HG03520 (cell line): ENCODE data around the gene TBC1D5.
"Not testable (repeated sequence)": the region's sequence is repeated elsewhere in the genome, so short reads cannot be mapped to it uniquely, and the experiment has no call there.

Experiments used
- ATAC-seq: cut with Tn5 transposase; IDR thresholded peaks from one replicate; pipeline ENCODE4 v1.9.1; 2021; ENCODE audit warnings: mild to moderate bottlenecking, moderate library complexity; ENCODE audit not compliant: unreplicated experiment

The TBC1D5 gene

DNA sequence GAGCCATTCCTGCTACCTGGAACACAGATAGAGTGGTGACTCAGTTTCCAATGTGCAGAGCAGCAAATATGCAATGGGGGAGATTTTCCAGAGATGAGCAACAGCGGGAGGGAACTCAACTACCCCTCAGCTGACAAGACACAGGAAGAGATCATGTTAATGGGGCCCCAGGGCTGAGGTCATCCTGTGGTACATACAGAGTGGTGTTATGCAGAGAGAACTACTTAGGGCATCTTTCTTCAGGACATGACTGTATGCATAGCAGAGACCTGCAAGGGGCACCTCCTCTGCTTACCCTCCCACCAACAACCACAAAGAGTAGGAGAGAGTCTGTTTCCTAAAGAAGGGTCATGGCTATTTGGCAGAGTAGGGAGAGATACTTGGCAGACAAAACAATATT lies 6.8 kb upstream of the TBC1D5 start:
- peak; percentile 34 for ATAC-seq

DNA sequence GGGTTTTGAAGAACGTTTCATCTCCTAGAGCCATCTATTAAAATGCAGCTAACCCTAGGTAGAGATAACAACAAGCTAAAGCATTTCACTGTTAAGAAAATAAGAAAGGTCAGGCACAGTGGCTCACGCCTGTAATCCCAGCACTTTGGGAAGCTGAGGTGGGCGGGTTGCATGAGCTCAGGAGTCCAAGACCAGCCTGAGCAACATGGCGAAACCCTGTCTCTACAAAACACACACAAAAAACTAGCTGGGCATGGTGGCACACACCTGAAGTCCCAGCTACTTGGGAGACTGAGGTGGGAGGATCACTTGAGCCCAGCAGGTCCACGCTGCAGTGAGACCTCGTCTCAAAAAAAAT lies 5.4 kb upstream of the TBC1D5 start:
- ATAC-seq = no peak

DNA sequence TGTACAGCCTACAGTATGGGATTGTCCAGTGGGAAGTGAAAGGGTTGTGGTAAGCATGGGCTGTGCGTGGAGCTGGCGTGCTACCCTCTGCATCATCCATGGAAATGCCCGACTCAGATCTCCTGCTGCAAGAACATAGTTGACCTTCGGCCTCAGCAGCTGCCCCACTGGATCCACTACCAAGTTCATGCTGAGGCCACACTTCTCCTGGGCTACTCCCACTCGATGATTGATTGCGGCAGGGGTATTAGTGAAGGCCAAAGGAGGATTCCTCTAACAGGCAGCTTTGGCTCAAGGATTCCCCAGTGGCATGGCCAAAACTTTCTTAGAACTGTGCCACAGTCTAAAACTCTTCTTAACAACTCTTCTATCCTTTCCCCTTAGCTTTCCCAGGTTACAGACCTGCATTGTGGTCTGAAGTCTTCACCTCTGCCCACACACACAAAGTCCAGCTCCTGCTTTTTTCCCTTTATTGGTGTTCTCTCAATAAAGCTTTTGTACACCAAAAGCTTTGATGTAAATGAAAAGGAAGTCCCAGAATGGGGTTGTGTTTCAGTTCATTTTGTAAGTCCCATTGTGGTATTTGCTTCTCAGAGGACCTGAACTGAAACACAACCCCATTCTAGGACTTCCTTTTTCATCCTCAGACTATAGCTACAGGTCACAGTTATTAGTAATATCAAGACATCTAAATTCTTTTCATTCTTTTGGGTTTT lies 4.9 kb upstream of the TBC1D5 start:
- ATAC-seq = peak; percentile 61

DNA sequence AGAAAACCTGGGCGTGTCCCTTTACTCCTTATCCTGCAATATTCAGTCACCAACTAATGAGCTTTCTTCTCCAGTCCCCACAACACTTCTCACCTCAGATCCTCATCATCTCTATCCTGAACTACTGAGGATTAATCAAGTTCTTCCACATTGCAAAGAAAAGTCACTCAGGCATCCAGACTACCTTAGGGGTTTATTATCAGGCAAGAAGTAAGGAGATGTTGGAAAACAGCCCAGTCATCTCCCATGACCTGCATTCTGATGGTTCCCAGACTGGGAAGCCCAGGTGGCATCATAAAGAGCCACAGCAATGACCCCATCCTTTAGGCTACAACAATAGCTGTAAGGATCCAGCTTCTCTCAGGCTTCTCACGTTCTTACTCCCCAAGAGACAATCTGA lies 3.5 kb upstream of the TBC1D5 start:
- no peak for ATAC-seq

DNA sequence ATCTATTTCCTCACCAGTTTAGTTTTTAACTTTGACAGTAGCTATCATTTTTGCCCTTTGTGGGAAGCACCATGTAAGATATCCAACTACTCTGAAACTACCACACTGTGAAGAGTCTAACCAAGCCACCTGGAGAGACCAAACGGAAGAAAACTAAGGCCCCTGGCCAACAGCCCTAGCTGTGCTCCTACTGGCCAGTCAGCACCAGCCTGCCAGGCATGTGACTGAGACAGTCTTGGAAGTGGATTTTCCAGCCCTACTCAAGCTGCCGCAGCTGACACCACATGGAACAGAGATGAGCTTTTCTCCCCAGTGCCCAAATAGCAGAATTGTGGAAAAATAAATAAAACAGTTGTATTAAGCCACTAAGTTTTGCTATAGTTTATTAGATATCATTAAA lies 2.9 kb upstream of the TBC1D5 start:
- ATAC-seq = no peak

DNA sequence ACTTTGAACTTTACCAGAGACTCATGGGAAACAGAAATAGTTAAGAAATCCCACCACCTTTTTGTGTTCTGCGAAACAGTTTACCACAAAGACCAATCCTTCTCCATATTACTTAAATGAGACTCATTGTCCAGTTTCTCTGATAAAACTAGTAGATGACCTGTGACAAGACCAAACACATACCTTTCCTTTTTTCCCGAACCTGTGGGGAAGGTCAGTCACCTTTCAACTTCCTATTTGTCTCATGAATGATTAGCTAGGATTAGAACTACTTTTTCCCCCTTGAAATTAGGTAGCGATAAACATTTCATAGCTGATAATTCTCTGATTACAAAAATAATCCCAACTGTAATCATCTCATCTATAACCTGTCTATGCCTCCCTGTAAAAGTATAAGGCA lies 2.3 kb upstream of the TBC1D5 start:
- ATAC-seq = no peak

DNA sequence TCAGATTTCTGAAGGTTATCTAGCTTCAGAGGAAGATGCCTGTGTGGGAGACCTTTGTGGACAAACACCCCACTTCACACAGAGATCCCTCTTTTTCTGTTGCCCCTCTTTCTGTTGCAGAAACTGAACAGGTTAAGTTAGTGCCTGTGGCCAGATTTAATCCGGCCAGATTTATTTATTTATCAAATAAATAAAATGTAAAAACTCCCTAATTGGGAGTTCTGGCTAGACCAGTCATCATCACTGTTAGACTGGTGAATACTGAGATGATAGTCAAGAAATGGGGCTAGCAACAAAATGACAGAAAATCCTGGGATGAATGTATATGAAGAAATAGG lies 1.2 kb upstream of the TBC1D5 start:
- no peak for ATAC-seq

DNA sequence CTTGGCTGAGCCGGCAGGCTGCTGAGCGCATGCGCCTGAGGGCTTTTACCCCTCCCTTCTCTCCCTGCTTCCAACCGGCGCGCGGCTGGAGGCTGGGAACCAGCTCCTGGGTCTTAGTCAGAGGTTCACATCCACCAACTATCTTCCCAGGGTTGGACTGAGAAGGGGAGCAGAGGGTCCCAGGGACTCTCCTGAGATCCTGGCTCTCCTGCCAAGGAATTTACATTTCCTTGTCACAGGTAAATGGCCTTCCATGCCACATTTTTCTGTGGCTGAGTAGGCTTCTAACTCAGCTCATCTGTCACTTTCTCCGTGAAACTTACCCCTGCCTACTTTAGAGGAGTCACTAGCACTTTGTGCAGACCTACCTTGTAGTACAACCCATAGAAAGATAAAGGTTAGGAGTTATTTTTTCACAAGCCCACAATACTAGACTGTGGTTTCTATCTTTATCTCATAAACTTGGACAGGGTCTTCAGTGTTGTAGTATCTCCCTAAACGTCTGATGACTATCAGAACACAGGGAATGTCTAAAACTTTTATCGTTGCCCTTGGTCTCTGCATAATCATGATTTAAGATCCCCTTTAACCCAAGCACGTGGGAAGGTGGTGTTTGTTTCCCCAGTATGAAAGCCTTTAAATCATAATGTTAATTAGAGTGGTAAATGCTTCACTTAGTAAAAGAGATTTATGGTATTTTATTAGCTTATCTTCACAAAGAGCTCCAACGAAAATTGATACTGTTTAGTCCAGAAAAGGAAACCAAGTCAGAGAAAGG lies 638 bp upstream of the TBC1D5 start:
- peak; percentile 0 for ATAC-seq

DNA sequence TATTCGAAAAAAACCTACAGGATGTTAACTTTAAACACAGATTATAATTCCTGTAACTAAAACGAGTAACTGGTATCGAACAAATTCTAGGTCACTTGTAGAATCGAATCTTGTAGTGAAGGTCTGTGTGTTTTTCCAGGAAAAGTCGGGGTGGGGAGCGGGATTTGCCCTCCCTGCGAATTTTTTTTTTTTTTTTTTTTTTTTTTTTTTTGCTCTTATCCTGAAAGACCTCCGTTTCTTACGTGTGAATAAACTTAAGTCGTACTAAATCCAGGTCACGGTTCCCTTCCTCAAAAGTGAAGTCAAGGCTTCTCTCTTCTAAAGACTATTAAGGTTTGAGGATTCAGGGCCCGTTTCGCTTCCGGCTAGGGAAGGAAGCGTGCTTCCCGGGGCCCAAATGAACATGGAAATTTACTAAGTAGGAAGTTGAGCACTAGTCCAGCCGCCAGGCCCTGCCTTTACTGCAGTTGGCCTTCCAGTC lies 770 bp downstream of the TBC1D5 start:
- no peak for ATAC-seq

DNA sequence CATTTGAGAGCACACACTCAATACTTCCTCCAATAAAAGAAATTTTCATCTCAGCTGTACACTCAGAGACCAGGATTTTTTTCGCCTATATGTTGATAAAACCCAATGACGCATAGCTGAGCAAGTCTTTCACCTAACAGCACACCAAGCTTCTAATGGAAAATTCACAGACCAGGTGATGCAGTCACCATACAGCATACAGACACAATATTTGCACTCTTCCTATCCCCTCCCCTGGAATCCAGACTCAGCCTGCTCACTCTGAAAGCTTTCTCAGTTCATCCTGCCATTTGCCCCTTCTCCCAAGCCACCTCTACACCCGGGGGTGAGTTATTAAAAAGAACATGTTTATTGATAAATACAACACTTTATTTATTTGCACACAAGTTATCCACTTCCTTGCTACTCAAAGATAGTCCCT lies 1.7 kb downstream of the TBC1D5 start:
- ATAC-seq = no peak

DNA sequence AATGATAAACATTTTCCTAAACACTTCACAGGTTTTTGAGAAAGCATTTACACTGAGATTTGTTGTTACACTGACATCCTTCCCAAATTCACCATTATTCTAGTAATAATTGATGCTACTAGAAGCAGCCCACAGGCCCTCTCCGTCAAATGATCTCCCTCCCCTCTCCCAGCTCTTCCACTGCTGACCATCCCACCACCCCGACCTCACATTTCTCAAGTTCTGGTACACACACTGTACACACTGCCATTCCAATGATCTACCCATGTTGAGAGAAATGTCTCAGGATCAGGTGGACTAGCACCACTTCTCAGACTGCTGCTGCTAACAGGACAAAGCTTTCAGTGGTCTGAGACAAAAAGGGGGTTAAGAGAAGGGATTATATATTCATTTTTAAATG lies 3.5 kb downstream of the TBC1D5 start:
- ATAC-seq = no peak

DNA sequence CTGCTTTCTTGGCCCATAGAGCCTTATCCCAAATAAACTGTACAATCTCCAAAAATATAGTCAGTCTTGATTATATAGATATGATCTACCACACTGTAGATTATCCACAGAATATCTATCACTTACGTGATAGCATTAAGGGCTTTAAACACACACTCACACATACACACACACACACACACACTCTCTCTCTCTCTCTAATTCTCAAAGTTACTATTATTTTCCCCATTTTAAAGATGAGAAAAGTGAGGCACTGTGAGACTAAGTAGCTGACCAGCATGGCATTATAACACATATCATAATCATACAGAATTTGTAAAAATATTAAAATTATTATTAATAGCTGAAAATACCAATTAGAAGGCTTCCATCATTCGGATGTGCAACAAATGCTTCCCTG lies 4.2 kb downstream of the TBC1D5 start:
- no peak for ATAC-seq

DNA sequence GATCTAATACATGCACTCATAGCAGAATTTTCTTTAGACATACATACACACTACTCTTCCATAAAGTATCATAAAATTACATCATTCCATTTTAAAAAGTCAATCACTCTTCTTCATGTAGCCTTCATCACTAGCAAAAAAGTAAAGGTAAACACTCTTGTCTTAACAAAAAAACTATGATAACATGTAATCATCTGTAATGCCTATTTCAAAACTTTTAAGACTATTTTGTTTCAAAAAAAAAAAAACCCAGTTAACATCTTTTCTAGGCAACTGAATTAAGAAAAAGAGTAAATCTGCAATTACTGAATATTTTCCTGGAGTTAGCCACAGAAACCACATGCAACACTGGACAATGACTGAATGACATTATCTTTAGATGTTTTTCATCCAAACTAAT lies 4.8 kb downstream of the TBC1D5 start:
- ATAC-seq = no peak

DNA sequence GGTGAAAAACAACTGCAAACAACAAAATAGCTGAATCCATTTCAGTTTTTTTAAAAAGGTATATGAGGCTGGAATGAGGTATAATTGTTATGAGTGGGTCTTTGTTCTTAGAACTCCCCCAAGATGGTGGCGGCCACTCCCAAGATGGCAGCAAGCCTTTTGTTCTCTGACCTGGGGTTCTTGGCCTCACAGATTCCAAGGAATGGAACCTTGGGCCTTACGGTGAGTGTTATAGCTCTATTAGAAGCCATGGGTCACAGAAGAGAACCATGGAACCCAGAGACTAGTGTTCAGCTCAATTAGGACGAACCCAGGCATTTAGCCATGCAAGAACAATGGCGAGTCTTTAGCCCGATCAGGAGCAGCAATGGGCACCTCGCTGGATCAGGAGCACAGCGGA lies 7.1 kb downstream of the TBC1D5 start:
- not testable (repeated sequence) for ATAC-seq

DNA sequence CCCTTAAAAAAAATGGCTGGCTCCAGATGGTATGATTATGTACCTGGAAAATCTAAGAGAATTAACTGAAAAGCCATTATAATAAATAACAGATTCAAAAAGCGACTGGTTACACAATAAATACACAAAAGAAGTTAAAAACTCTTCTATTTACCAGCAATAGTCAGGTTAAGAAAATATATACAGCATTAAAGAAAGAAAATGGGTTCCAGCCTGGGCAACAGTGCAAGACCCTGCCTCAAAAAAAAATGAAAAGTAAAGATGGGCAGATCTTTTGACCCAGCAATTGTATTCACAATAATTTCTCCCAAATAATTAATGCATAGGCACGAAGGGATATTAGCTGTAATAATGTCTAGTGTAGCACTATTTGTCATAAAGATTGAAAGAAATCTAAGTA lies 8.7 kb downstream of the TBC1D5 start:
- ATAC-seq = no peak

DNA sequence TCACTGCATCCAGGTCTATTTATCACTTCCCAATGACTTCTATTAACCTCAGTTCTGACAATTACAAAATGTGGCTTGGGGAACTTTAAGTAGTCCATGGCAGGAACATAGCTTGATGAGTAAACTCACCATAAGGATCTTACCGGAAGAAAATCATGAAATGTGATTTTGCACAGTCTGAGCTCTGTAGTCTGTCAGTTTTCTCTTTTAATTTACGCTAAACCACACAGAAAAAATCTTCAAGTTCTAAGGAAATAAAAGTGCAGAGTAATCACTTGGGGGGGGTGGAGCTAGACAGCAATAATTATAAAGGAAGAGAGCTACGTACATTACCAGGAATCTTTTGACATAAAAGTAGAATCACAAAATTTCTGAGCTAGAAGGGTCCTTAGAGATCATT lies 9.2 kb downstream of the TBC1D5 start:
- no peak for ATAC-seq

DNA sequence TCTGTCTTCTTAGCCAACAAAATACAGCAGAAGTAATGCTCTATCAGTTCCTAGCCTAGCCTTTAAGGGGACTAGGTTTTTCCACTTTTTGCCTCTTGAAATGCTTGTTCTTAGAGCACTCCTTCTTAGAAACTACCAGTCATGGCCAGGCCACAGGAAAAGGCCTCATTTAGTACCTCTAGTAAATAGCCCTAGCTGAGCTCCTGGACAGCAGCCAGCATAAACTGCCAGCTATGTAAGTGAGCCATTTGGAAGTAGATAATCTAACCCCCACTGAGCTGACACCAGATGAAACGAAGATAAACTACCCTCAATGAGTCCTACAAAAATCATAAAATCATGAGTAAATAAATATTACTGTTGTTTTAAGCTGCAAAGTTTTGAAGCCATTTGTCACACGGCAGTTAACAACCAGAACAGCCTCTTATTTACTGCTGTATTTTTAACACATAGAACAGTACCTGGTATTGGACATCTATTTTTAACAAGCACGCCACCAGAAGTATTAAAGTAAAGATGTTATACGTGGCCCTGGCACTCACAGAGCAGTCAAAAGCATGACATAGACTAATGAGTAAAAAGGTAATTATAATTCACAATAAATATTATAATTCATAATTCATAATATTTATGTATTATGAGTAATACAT lies 12.0 kb downstream of the TBC1D5 start:
- no peak for ATAC-seq

DNA sequence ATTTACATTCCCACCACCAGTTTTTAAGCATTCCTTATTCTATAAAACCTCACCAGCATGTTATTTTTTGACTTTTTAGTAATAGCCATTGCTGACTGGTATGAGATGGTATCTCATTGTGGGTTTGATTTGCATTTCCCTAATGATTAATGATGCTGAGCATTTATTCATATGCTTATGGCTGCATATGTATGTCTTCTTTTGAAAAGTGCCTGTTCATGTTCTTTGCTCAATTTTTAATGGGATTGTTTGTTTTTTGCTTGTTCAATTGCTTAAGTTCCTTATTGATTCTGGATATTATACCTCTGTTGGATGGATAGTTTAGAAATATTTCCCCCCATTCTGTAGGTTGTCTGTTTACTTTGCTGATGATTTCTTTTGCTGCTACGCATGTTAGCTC lies 16.1 kb downstream of the TBC1D5 start:
- no peak for ATAC-seq

DNA sequence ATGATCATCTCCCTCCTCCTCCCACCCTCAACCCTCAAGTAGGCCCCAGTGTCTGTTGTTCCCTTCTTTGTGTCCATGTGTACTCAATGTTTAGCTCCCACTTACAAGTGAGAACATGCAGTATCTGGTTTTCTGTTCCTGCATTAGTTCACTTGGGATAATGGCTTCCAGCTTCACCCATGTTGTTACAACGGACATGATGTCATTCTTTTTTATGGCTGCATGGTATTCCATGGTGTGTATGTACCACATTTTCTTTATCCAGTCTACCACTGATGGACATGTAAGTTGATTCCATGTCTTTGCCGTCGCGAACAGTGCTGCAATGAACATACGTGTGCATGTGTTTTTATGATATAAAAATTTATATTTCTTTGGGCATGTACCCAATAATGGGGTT lies 16.6 kb downstream of the TBC1D5 start:
- not testable (repeated sequence) for ATAC-seq

DNA sequence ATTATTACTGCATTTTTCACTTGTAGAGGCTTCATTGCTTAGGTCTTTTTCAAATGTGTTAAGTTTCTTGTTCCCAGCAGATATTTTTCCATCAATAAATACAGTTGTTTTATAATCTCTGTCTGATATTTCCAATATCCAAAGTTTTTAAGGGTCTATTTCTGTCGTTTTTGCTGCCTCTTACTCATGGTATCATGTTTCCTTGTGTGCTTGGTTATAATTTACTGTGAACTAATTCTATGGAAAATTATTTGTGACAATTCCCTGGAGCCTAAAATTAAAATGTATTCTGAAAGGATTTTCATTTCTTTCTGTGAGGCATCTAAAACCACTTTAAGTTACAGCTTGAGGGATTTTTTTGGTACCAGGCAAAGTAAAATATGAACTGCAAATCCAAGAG lies 17.5 kb downstream of the TBC1D5 start:
- ATAC-seq = no peak

DNA sequence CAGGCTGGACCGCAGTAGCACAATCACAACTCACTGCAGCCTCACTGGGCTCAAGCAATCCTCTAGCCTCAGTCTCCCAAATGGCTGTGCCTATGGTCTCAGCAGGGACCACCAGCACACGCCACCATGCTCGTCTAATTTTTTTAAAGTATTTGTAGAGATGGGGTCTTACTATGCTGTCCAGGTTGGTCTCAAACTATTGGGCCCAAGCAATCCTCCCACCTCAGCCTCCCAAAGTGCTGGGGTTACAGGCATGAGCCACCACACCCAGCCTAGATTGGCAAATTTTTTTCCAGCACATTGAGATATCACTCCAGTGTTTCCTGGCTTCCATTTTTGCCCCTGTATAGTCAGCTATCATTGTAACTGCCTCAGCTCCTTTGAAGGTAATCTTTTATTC lies 18.3 kb downstream of the TBC1D5 start:
- no peak for ATAC-seq

DNA sequence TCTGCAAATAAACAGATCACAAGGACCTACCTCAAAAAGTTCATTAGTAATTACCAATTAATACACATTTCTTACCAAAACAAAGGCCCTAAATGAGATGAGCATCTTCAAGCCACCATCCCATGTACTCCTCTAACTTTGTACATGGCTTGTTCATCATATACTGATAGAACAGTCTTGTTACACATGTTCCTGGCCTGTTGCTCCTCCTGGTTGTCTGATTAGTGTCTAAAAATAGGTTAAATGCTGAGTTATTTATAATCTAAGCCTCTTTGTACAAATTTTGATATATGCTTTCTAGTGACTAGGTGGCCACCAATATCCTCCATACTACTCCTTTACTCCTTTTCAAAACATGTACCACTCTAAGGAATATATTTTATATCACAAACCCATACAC lies 25.0 kb downstream of the TBC1D5 start:
- no peak for ATAC-seq
